ENCODE data around the gene CYB561D2.

CYB561D2 gene

GRCh38 chr3:50342813-50343633 lies 7.6 kb upstream of the CYB561D2 start:
- DNase-seq: no peak

- no peak for DNase-seq
Measured at GRCh38 chr3:50345008-50345407, 5.7 kb upstream of the CYB561D2 start.

GRCh38 chr3:50345586-50346234 lies 5.0 kb upstream of the CYB561D2 start, which contains the start of gene ZMYND10:
ZMYND10 (minus strand) TSS chr3:50345732; CDS start chr3:50345579, 153 bp downstream.
- DNase-seq: peak; percentile 91

GRCh38 chr3:50347187-50347813 lies 3.4 kb upstream of the CYB561D2 start:
- peak; percentile 92 for DNase-seq

GRCh38 chr3:50350213-50350526 lies 492 bp upstream of the CYB561D2 start:
- no peak for DNase-seq

- DNase-seq: no peak
Measured at GRCh38 chr3:50351323-50351697, 648 bp downstream of the CYB561D2 start.

GRCh38 chr3:50352781-50353180 lies 2.1 kb downstream of the CYB561D2 start:
- DNase-seq: no peak

- no peak for DNase-seq
Measured at GRCh38 chr3:50353245-50354004, 2.8 kb downstream of the CYB561D2 start.

GRCh38 chr3:50354186-50354764 lies 3.6 kb downstream of the CYB561D2 start:
- DNase-seq: no peak

- no peak for DNase-seq
Measured at GRCh38 chr3:50354850-50355249, 4.2 kb downstream of the CYB561D2 start.

- DNase-seq: no peak
Measured at GRCh38 chr3:50355829-50356552, 5.3 kb downstream of the CYB561D2 start.

GRCh38 chr3:50356553-50356952 lies 5.9 kb downstream of the CYB561D2 start:
- DNase-seq: no peak

GRCh38 chr3:50357481-50357880 lies 6.8 kb downstream of the CYB561D2 start:
- no peak for DNase-seq

- no peak for DNase-seq
Measured at GRCh38 chr3:50358355-50358910, 7.8 kb downstream of the CYB561D2 start.

GRCh38 chr3:50358911-50359759 lies 8.5 kb downstream of the CYB561D2 start, which contains the start of gene TMEM115:
TMEM115 (minus strand) TSS chr3:50359521; CDS start chr3:50359063, 458 bp downstream.
- DNase-seq: peak; percentile 98

- DNase-seq: no peak
Measured at GRCh38 chr3:50359760-50360110, 9.1 kb downstream of the CYB561D2 start.

GRCh38 chr3:50364573-50365079 lies 14.0 kb downstream of the CYB561D2 start:
- DNase-seq: no peak

GRCh38 chr3:50365080-50365841 lies 14.6 kb downstream of the CYB561D2 start:
- peak; percentile 98 for DNase-seq

- no peak for DNase-seq
Measured at GRCh38 chr3:50365842-50366220, 15.2 kb downstream of the CYB561D2 start.

Data from activated effector memory CD4-positive, alpha-beta T cell treated with anti-CD3 and anti-CD28 coated beads, Interleukin-2, amount 50 U/mL, for 16 hours (primary cell).